ENCODE data around the gene VGLL3.

GRCh38 chr3:86990734-86991481 is at the start of gene VGLL3:
- TF ChIP-seq POLR2A (IDR thresholded peaks at IDR 0.05) (peak in 1 of 2 donors; percentile 35), CTCF (IDR thresholded peaks at IDR 0.05) (no peak), EP300 (IDR thresholded peaks at IDR 0.05) (no peak), POLR2AphosphoS5 (IDR thresholded peaks at IDR 0.05) (no peak)
